GM19467 (cell line): ENCODE data around the gene PABPN1.

Experiments
- ATAC-seq: cut with Tn5 transposase; IDR thresholded peaks from one replicate; pipeline ENCODE4 v1.9.1; 2021; ENCODE audit warnings: mild to moderate bottlenecking, moderate library complexity; ENCODE audit not compliant: unreplicated experiment

The PABPN1 gene

DNA sequence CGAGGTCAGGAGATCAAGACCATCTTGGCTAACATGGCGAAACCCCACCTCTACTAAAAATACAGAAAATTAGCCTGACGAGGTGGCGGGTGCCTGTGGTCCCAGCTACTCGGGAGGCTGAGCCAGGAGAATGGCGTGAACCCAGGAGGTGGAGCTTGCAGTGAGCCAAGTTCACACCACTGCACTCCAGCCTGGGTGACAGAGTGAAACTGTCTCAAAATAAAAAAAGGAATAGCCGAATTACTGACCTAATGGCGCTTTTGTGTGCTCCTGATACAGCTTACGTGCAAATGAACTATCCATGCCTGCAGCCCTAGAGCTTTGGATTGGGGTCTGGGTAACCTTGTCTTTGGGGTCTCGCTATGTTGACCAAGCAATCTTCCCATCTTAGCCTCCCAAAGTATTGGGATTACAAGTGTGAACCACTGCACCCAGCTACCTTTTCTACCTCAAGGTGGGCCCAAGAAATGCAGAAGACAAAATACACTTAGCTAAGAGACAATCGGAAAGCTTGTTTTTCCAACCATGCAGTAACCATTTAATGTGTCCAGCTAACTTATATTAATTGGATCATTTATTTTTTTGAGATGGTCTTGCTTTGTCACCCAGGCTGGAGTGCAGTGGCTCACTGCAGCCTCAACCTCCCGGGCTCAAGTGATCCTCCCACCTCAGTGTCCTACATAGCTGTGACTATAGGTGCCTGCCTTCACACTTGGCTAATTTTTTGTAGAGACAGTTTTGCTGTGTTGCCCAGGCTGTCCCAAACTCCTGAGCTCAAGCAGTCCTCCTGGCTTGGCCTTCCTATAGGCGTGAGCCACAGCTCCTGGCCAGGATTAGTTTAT, 5.5 kb downstream of the PABPN1 start:
- no peak for ATAC-seq

- ATAC-seq: no peak
These were observed 6.9 kb downstream of the PABPN1 start for GRCh38 chr14:23327947-23328744.

GRCh38 chr14:23335623-23336022, 14.4 kb downstream of the PABPN1 start:
- no peak for ATAC-seq

DNA sequence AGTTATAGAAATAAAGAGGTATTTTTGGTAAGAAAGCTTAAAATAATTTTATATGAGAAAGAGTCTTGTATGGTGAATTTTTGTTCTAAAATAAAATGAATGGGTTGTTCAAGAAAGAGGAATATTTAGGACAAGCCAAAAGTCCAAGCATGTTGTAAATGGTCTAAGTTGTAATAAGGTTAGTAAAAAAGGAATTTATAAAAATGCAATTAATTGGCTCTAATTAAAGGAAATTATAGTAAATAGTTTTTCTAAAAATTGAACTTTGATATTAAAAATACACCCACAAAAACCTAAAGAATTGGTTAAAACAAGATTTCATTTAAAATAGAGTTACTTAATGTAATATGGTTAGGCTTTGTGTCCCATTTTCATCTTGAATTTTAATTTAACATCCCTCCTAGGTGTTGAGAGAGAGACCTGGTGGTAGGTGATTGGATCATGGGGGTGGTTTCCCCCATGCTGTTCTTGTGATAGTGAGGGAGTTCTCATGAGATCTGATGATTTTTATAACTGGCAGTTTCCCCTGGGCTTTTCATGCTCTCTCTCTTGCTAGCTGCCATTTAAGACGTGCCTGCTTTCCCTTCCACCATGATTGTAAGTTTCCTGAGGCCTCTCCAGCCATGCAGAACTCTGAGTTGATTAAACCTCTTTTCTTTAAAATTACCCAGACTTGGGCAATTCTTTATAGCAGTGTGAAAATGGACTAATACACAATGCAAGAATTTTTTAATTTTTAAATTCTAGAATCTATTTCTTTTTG, 18.4 kb downstream of the PABPN1 start:
- no peak for ATAC-seq

- ATAC-seq: no peak
These were observed 23.2 kb downstream of the PABPN1 start for GRCh38 chr14:23344481-23344880.

DNA sequence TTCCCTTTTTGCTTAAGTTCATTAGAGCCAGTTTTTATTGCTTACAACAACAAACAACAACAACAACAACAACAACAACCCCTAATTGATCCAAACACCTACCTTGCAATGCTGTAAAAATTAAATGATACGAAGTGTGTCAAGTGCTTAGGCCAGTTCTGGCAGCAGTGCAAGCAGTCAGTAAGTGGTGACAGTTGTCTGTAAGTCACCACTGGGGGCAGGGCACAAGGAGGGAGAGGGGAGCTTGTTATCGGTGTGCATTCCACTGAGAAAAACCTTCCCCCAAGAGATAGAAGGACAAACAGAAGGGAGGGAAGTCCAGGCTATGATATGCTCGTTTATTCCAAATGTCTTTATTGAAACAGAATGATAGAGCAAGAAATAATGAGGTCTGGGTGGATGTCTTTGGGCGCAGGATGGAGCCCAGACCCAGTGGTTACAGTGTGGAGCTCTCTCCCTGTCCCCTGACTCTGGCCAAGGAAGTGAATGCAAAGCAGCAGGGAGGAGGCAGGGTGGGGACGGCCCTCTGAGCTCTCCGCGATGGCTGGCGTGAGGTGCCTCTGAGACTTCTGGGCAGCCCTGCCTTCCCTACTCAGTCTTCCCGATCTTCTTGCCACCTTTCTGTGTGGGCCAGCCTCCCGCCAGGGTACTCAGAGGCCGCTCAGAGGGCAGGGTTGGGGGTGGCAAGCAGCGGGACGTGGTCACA, 24.9 kb downstream of the PABPN1 start:
- ATAC-seq: no peak

- no peak for ATAC-seq
These were observed 25.6 kb downstream of the PABPN1 start for GRCh38 chr14:23346693-23347405.

- ATAC-seq: no peak
These were observed 26.4 kb downstream of the PABPN1 start for GRCh38 chr14:23347406-23348296.

- ATAC-seq: no peak
These were observed 27.0 kb downstream of the PABPN1 start for GRCh38 chr14:23348297-23348655.

GRCh38 chr14:23349156-23349845, 28.0 kb downstream of the PABPN1 start:
- ATAC-seq: no peak

DNA sequence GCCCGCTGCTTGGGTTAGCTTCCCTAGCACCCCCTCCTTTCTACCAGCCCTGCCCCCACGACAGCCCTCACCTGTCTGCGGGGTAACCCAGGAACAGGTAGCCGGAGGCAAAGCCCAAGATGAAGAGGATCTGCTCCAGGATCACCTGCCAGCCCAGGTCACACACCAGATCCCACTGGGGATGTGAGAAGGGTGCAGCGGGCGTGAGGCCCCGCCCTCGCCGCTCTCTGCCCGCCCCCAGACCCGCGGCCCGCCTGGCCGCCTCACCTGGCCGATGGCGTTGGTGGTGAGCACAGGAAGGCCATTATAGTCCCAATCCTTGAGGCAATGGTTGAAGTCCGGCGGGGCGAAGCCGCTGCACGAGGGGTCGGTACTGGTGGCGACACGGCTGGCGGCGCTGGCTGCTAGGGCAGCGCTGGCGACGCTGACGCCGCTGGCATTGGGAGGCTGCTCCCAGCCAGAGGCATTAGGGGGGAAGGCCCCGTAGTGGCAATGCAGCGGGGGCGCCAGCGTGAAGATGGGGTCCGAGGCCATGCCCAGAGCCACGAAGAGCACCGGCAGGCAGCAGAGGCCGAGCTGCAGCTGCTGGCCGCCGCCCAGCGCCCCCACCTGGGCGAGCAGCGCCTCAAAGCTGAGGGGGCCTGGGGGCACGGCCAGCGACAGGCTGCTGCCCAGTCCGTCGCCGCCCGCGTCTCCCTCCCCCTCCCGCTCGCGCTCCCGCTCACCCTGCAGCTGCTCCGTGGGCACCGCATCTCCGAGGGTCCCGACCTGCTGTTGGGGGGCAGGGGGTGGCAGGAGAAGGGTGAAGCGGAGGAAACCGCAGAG, 30.6 kb downstream of the PABPN1 start:
- ATAC-seq: no peak

DNA sequence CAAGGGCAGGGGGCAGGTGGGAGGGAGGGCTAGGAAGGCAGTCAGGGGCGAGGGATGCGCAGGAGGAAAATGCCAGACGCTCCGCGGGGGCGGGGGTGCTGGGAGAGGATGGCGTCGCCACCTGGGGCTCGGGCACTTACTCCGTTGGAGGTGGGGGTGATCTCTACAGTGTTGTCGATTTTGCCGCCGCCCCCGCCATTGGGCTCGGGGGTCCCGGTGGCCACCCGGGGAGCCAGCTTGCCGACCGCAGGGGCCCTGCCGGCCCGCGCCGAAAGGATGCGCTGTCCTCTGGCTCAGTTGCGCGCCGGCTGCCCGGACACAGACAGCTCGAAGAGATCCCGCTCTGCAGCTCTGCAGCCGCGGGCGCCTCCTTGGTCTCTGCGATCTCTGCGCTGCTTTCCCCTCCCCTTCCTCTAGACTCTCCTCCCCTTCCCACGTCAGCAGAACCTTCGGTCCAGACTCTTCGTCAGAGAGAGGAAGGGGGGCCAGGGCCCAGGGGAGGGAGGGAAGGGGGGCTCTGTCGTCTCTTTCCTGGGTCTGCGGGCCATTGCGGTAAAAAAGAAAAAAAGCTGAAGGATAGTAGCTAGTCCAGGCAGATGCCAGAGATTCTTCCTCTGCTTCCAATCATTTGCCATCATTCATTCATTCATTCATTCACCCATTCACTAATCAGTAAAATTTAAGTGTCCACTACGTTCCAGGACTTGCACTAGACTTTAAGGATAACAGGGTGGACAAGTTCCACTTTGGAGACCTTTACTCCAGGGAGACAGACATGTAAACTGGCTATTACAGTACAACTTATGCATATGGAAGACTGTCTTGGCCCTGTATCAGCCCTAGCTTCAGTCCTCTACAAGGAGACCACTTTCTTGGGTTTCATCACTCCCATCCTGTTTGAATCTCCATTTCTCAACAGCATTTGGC, 31.5 kb downstream of the PABPN1 start, which contains the start of gene SLC22A17:
Gene SLC22A17, minus strand, starts transcription at position 382 of the 927 bp plus-strand sequence.
- no peak for ATAC-seq

GRCh38 chr14:23353433-23353780, 32.1 kb downstream of the PABPN1 start:
- no peak for ATAC-seq

- no peak for ATAC-seq
These were observed 33.7 kb downstream of the PABPN1 start for GRCh38 chr14:23354990-23355389.

GRCh38 chr14:23355871-23356435, 34.7 kb downstream of the PABPN1 start:
- ATAC-seq: no peak

DNA sequence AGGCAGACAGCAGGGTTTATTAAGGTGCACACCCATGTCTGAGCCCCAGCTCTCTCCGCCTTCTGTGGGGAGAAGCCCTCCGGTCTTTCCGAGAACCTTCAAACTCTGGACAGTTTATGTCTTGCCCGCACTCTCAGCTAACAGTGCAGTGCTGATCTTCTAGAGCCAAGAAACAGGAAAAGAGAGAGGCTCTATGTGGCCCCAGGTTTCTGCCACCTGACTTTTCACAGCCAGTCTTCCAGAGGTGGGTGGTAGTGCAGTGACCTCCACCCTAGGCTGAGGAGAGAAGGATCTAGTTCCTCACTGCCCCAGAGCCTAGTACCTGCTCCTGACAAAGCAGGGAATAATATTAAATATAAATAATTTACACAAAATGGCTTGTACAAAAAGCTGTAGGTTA, 35.4 kb downstream of the PABPN1 start:
- ATAC-seq: no peak
